NCI-H2171 treated with DMSO at 0.1 percent for 48 hours (cell line): Measurements from ENCODE around the gene ZP3.
"Not testable (repeated sequence)": the region's sequence is repeated elsewhere in the genome, so short reads cannot be mapped to it uniquely, and the experiment has no call there.

Experiments used
- DNase-seq: peaks from one replicate; lab custom pipeline; 2025; lab: John Stamatoyannopoulos, UW

ZP3 gene

DNA sequence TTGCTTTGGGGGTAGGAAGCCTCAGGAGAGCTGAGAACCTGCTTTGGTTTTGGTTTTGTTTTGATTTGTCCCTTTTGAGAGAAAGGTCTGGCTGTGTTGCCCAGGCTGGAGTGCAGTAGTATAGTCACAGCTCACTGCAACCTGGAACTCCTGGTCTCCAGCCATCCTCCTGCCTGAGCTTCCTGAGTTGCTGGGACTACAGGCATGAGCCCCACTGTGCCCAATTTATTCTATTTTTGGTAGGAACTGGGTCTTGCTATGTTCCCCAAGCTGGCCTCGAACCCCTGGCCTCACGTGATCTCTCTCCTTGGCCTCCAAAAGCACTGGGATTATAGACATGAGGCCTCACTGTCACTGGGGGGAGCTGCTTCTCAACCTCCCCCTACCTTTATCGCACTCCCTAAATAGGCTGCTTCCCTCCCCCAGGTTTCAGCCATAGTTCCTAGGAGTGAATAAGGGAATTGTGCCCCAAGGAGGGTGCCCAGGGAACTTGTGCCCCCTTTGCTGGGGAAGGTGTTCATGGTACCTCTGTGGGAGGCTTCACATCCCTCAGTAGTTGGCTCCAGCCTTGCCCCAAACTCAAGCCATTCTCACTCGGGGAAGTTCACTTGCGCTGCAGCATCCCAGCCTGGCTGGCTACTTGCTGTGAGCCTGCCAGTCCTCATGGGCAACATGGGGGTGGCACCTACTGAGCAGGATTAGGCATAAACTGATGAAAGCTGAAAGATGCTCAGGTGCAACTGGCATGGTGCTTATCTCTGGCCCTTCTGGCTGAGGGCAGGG is 18.1 kb downstream of the ZP3 start:
- not testable (repeated sequence) for DNase-seq

DNA sequence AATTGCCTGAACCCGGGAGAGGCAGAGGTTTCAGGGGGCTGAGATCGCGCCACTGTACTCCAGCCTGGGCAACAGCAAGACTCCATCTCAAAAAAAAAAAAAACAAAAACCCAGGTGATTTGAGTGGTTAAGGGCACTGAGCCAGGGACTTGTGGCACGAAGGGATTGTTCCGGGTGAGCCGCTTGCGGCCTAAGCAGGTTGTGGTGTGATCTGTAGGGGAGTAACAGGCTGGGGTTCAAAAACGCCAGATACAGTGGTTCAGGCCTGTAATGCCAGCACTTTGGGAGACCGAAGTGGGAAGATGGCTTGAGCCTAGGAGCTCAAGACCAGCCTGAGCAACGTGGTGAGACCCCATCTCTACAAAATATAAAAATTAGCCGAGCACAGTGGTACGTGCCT is 19.1 kb downstream of the ZP3 start:
- DNase-seq = peak; percentile 35

DNA sequence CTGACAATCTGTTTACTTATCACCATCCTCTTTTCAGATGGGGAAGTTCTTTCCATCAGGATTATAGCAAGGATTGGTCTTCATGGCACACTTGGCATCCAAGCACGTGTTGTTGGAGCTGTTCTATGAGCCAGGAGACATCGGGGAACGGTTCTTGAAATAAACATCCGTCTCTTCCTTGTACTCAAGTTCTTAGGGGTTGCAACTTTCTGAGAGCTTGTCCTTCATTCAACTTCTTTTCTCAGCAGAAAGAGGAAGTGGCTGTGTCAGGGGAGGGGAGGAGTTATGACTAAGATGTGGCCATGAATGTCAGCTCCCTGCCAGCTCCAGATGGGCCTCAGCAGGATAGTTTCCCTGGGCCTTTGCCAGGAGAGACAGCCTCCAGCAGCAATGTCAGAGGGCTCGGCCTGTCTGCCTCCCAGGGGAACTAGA is 20.8 kb downstream of the ZP3 start:
- DNase-seq = peak; percentile 66

DNA sequence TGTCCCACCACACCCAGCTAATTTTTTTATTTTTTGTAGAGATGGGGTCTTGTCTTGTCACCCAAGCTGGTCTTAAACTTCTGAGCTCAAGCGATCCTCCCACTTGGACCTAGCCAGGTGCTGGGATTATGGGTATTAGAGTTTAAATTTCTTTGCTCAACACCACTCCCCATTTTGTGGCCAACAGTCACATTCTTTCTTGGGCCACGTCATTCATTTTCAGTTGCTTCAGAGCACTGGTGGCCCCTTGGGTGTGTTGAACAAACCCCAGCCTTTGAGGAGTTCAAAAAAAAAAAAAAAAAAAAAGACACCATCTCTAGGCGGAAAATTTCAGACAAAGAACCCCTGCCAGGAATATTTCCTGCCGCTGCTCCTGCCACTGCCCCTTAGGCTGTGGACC is 32.3 kb downstream of the ZP3 start:
- not testable (repeated sequence) for DNase-seq

DNA sequence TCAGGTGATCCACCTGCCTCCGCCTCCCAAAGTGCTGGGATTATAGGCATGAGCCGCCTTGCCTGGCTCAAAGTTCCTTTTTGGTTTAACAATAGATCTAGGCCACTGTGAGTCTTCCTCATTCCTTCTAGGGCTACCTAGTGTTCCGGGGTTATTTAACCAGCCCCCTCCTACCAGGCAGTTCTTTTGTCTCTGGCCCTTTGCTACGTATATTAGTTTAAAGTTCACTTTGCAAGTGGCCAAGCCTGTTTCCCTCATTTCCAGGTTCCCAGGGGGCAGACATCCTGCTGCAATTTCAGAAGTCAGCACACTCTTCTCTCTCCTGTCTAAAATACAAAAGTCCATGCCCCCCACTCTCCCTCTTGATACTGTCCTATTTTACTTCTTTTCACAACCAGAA is 33.8 kb downstream of the ZP3 start:
- DNase-seq = not testable (repeated sequence)

DNA sequence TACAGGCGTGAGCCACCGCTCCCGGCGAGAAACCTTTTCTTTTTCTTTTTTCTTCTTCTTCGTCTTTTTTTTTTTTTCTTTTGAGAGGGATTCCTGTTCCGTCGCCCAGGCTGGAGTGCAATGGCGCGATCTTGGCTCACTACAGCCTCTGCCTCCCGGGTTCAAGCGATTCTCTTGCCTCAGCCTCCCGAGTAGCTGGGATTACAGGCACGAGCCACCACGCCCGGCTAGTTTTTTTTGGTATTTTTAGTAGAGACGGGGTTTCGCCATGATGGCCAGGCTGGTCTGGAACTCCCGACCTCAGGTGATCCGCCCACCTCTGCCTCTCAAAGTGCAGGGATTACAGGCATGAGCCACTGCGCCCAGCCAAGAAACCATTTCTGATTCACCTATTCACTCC is 36.0 kb downstream of the ZP3 start:
- DNase-seq = not testable (repeated sequence)

DNA sequence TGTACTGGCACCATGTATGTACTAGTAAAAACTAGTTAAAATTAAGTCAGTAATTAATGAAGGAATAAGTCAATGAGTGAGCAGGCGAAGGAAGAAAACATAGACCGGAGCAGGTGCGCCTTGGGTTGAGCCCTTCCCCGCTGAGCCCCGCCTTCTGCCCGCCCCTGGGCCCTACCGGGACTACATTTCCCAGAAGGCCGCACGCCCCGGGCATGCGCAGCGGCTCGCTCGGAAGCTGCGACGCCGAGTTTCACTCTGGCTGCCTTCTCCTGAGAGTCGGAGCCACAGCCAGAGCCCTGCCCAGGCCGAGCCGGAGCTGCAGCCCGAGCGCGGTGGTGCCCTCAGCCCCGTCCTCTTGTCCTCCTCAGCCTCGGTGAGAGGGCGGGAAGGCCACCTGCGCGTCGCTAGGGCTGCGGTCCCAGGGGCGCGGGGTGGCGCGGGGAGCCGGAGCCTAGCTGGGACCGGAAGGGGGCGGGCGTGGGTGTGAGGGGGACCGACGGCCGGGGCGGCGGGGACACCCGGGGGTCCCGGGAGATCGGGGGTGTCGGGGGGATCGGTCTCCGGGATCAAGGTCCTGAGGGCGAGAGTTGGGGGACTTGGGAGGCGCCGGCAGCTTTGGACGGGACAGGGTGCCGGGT is 36.8 kb downstream of the ZP3 start, which contains the start of gene DTX2:
DTX2 (plus strand) TSS at position 246 of the 638 bp plus-strand sequence. CDS start 18,801 bp downstream, outside the sequence.
- DNase-seq = not testable (repeated sequence)

DNA sequence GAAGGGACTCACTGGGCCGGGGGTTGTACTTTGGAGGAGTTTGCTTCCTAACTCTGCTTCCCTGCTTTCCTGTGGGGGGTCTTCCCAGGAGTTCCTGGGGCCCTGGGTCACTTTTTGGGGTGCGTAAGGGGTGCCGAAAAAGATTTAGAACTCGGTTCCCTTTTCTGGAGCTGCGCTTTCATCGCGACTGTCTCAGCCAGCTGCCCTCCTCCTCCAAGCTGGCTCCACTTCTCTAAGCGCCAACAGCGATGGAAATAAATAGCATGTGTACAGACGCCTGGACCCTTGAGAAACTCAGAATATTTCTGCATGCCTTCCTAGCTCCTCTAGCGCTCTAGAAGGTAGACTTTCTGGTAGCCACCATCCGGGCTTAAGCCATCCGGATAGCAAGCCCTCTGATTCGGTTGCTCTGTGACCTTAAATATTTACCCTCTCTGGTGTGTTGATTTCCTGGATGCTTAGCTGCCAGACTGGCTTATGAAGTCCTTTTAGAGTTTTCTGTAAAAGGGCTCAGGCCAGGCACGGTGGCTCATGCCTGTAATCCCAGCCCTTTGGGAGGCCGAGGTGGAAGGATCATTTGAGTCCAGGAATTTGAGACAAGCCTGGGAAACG is 37.6 kb downstream of the ZP3 start:
- not testable (repeated sequence) for DNase-seq

DNA sequence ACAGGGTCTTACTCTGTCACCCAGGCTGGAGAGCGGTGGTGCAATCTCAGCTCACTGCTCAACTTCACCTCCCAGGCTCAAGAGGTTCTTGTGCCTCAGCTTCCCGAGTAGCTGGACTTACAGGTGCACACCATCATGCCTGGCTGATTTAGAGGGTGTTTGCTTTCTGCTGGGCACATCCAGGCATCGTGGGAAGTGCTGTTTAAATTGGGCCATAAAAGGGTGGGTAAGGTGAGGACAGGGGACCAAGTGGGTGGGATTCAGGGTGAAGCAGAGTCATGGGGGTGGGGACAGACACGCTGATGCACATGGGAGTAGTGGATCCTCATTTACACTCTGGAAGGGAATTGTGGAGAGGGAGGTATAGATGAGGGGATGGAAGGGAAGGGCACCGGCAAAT is 40.2 kb downstream of the ZP3 start:
- DNase-seq = not testable (repeated sequence)

DNA sequence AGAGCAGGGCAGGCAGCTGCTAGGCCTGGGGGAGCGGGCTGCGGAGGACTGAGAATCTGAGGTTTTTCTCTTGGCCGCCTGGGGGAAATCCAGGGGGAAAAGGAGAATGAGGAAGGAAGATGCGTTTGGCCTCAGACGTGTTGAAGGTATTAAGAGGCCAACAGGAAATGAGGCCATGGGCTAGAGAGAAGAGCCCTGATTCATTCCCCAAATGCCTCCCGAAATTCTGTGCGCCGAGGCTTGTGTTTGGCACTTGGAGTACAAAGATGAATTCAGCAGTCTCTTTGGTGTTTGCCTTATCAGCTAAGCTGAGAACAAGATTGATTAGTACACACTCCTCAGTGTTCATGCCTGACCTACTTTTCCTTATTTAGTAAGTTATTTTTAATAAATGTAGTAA is 41.2 kb downstream of the ZP3 start:
- not testable (repeated sequence) for DNase-seq

DNA sequence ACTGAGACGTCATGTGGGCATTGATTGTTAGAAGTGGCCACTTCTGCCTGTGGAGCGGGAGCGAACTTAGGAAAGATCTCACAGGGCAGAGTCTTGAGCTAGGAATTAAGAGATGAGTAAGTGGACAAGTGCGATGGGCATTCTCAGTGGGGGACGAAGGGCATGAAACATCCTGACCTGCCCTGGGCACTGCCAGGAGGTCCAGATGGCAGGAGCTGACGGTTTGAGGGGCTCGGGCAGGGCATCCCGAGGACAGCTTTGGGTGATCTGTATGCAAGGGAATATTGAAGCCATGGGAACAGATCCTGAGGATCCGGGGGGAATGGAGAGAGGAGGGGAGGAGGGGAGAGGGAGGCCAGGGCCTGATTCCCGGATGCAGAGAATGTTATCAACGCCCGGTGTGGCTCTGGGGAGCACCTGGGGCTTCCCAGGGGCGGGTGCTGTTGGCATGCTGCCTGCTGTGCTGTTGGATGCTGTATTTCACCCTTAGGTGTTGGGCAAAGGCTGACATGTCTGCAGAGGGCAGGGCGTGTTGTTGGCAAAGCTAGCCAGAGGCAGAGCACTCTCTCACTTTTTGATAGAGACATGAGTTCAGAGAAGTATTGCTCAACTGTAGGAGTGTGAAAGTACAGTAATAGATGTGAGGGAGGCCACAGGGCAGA is 43.1 kb downstream of the ZP3 start:
- DNase-seq = not testable (repeated sequence)

DNA sequence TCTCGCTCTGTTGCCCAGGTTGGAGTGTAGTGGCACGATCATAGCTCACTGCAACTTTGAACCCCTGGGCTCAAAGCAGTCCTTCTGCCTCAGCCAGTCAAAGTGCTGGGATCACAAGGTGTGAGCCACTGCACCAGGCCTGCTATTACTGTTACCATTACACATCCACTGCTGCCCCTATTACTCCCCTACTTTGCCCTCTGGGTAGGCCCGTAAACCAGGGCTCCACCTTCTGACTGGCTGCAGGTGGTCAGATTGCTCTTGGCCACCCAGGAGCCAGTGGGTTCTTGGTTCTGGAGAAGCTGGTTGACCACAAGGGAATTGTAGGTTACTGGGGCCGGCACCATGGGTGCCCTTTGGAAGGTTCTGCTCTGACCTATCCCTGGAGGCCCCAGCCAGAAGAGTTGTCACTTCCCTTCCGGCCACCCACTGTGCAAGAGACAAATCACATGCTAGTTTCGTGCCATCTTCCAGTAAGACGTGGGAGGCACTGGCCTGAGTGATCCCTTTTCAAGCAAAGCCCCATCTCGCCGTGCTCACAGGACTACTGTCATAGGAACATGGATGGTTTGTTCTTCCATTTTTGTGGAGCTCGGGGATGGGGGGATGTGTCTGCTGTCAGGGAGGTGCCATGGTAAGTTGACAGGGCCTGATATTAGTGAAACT is 46.9 kb downstream of the ZP3 start:
- not testable (repeated sequence) for DNase-seq

DNA sequence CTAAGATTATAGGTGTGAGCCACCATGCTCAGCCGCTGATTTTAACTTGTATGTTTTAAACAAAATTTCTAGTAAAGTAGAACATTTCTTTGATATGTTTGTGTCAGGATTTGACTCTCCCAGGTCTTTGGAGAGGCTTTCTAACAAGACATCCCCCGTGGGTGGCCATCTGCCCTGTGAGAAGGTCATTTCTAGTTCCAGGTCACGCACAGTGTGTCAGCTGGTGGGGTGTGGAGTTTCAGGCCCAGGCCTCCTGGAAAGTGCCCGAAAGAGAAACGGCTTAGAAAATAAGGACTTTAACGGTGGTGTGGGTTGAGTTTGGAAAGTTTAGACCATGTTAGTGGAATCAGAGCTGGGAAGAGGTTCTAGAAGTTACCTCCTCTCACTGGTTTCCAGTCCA is 48.3 kb downstream of the ZP3 start:
- DNase-seq = not testable (repeated sequence)

DNA sequence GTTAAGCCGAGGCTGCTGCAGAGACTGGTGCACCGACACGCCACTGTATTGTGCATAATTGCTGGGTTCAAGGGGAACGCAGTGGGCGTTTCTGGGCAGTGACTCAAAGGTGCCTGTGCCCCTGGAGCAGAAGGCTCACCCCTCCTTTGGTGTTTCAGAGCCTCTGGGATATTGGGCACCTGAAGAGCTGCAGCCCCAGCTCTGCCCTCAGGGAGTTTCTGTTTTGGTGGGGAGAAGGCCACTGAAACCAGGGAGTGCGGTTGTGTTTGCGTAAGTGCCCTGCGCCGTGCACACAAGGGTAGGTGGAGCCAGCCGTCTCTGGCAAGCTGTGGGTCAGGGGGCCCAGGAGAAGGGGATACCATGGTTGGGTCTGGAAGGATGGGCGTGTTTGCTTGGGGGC is 51.5 kb downstream of the ZP3 start:
- DNase-seq = not testable (repeated sequence)

DNA sequence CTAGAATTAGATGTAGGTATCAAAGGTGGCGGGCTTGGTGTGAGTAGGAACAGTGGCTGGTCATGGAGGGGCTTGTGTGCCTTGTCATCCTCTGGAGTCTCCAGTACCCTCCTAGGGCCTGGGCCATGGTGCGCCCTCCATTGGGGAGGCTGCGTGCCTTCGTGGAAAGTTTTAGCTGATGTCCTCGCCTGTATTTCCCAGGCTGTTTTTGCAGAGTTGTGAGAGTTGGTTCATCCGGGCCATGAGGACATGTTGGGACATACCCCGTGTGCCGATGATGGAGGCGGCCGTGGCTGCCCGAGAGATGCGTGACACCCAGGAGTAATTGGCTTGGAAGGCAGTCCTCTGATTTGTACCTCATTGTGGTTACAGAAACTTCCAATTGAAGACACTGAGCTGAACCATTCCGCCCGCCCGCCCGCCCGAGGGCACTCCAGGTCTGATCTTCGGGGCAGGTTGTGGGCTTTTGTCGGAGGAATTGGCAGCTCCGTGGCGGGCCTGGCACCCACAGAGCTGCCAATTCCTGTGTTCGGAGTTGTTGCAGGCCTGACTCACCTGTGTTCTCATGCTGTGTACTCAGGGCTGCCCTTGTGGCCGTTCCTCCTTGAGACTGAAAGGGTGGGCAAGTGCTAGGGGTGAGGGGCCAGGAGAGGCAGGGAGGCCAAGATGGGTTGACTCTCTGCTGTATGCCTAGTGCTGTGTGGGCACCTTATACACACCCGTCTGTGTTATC is 52.2 kb downstream of the ZP3 start:
- not testable (repeated sequence) for DNase-seq

DNA sequence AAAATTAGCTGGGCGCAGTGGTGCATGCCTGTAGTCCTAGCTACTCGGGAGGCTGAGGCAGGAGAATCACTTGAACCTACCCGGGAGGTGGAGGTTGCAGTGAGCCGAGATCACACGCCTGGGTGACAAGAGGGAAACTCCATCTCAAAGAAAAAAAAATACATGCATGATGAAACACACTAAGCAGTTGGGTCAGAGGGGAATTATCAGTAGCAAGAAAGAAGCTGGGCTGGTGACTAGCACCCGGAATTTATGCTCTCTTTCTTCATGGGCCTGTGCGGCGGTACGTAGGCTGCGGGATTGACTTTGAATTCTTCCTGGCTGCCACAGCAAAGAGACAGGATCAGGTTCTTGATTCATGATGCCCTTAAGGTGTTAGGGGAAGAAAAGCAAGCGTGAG is 54.9 kb downstream of the ZP3 start:
- not testable (repeated sequence) for DNase-seq

DNA sequence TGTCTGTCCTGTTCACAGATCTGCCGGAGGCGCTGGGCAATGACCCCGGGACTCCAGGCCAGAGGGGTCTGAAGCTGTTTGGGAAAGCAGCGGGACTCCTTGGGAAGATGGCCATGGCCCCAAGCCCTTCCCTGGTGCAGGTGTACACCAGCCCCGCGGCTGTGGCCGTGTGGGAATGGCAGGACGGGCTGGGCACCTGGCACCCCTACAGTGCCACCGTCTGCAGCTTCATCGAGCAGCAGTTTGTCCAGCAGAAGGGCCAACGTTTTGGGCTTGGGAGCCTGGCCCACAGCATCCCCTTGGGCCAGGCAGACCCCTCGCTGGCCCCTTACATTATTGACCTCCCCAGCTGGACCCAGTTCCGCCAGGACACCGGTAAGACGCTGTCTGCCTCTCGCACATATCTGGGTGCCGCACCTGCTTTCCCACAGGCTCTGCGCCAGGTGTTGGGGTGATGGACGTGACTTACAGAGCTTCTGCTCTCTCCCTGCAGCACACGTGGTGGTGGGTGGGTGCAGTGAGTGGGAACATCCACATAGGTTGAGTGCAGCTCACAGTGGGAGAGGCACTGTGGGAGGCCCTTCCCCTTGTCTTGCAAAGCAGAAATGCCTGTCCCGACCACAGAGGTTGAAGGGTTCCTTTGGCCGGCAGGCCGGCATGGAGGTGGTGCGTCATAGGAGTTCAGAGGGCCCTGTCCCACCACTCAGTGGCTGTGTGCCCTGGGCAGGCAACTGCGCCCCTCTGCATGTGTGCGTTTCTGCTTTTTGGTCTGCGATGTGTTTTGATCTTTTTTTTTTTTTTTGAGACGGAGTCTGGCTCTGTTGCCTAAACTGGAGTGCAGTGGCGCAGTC is 55.9 kb downstream of the ZP3 start:
- not testable (repeated sequence) for DNase-seq

DNA sequence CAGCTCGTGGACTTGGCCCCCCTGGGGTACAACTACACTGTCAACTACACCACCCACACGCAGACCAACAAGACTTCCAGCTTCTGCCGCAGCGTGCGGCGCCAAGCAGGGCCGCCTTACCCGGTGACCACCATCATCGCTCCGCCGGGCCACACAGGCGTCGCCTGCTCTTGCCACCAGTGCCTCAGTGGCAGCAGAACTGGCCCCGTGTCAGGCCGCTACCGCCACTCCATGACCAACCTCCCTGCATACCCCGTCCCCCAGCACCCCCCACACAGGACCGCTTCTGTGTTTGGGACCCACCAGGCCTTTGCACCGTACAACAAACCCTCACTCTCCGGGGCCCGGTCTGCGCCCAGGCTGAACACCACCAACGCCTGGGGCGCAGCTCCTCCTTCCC is 57.9 kb downstream of the ZP3 start:
- DNase-seq = not testable (repeated sequence)

DNA sequence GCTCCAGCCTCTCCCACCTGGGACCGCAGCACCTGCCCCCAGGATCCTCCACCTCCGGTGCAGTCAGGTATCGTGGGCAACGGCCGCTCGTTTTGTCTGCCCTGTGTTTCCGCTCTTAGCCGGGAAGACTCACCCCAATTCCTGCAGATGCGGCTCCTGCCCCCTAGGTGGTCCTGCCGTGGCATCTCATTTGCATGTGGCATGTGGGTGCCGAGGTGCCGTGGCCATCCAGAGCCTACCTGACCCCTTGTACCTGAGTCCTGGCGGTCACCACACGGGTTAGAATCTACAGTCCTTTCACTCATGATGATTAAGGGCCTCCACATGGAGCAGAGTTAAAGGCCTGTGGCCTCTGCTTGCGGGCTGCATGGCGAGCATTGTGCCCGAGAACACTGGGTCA is 58.3 kb downstream of the ZP3 start:
- not testable (repeated sequence) for DNase-seq

DNA sequence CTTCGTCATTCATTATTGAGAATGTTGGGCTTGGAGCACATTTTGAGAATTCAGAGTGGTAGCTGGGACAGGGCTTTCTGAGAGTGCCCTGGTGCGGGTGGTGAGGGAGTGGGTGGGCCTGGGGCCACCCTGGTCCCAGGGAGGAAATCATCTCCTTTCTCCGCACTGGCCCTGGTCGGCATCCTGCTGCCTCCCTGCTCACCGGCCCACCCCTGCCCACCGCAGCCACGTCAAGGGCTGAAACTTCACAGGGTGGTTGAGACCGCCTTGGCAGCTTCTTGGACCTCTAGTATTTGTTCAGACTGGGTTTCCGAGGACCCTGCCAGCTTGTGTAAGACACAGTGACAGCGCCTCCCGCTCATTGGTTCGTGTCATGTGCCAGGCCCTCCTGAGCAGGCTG is 59.7 kb downstream of the ZP3 start:
- DNase-seq = not testable (repeated sequence)
